Measurements from ENCODE around the gene KREMEN2.

KREMEN2 gene

GRCh38 chr16:3004781-3005284, 40.8 kb downstream of the KREMEN2 start:
- DNase-seq (ENCODE audit: low spot score) = no peak

GRCh38 chr16:3007059-3007956, 43.2 kb downstream of the KREMEN2 start:
- no peak for DNase-seq (ENCODE audit: low spot score)

- DNase-seq (ENCODE audit: low spot score) = no peak
Observed at GRCh38 chr16:3007957-3008689, 44.0 kb downstream of the KREMEN2 start.

- no peak for DNase-seq (ENCODE audit: low spot score)
Observed at GRCh38 chr16:3008690-3009037, 44.6 kb downstream of the KREMEN2 start.

GRCh38 chr16:3009568-3010390, 45.7 kb downstream of the KREMEN2 start:
- DNase-seq (ENCODE audit: low spot score) = no peak

GRCh38 chr16:3010510-3010909, 46.4 kb downstream of the KREMEN2 start:
- no peak for DNase-seq (ENCODE audit: low spot score)

GRCh38 chr16:3012246-3012645, 48.2 kb downstream of the KREMEN2 start:
- no peak for DNase-seq (ENCODE audit: low spot score)

GRCh38 chr16:3012828-3013420, 48.8 kb downstream of the KREMEN2 start, which contains the start of gene CLDN9:
Gene CLDN9 (plus strand): TSS chr16:3012923. CDS start chr16:3013363, 440 bp downstream.
- no peak for DNase-seq (ENCODE audit: low spot score)

GRCh38 chr16:3013491-3013951, 49.4 kb downstream of the KREMEN2 start:
- DNase-seq (ENCODE audit: low spot score) = no peak

- no peak for DNase-seq (ENCODE audit: low spot score)
Observed at GRCh38 chr16:3013998-3014690, 50.1 kb downstream of the KREMEN2 start.

GRCh38 chr16:3014971-3015370, 50.9 kb downstream of the KREMEN2 start:
- DNase-seq (ENCODE audit: low spot score) = no peak

- DNase-seq (ENCODE audit: low spot score) = no peak
Observed at GRCh38 chr16:3015865-3016521, 51.9 kb downstream of the KREMEN2 start.

GRCh38 chr16:3017344-3017743, 53.3 kb downstream of the KREMEN2 start:
- no peak for DNase-seq (ENCODE audit: low spot score)

Data from AG08395 (cell line).